CD8-positive, alpha-beta memory T cell (primary cell): ENCODE measurements around the gene BACH2. TPM values are rescaled to one million over a fixed set of nuclear protein-coding genes. Genes with fewer than 3 reads are reported as not detected.
"Not testable (repeated sequence)": the region's sequence is repeated elsewhere in the genome, so short reads cannot be mapped to it uniquely, and the experiment has no call there.

Experiments
- CTCF ChIA-PET: fragments of 350-600 bp; sonication (Branson Sonifier 250); formaldehyde crosslinking; loops from one replicate; lab custom pipeline; 2021; ENCODE audit warnings: antibody characterized with exemption; lab: Charles Lee
- POLR2A ChIA-PET: fragments of 350-600 bp; sonication (Branson Sonifier 250); formaldehyde crosslinking; loops from one replicate; lab custom pipeline; 2021; ENCODE audit warnings: antibody characterized with exemption; lab: Charles Lee
- DNase-seq, 5 donors: peaks; one replicate each; pipeline versions ENCODE4 v3.0.0 to v3.0.0-alpha.2; 2020 to 2022; ENCODE audit warnings: mixed read lengths in 1 of 5
- H3K27ac ChIP-seq: one replicate; pipeline ENCODE4 v1.7.0; 2013; ENCODE audit warnings: low read depth, mild to moderate bottlenecking, low read length, moderate library complexity
- H3K27me3 ChIP-seq: 2 replicates; pipeline ENCODE4 v1.7.0; 2013; ENCODE audit warnings: low read length, mild to moderate bottlenecking; ENCODE audit not compliant: insufficient read depth, poor library complexity, severe bottlenecking
- H3K36me3 ChIP-seq: 2 replicates; pipeline ENCODE4 v1.7.0; 2013; ENCODE audit warnings: mild to moderate bottlenecking, low read length, moderate library complexity; ENCODE audit not compliant: insufficient read depth
- H3K4me1 ChIP-seq: 2 replicates; pipeline ENCODE4 v1.7.0; 2013; ENCODE audit warnings: mild to moderate bottlenecking, low read length, moderate library complexity; ENCODE audit not compliant: insufficient read depth
- H3K4me3 ChIP-seq: 2 replicates; pipeline ENCODE4 v1.7.0; 2013; ENCODE audit warnings: mild to moderate bottlenecking, low read length
- H3K9me3 ChIP-seq: 2 replicates; pipeline ENCODE4 v1.7.0; 2013; ENCODE audit warnings: mild to moderate bottlenecking, low read length
- H3K27ac Mint-ChIP-seq, 8 donors: one replicate each; pipeline ENCODE4 v1.8.0; 2020 to 2021; ENCODE audit warnings: mixed read lengths in 8 of 8, mild to moderate bottlenecking in 6 of 8, inconsistent platforms in 3 of 8, moderate library complexity in 3 of 8
- H3K27me3 Mint-ChIP-seq, 2 donors: one replicate each; pipeline ENCODE4 v1.8.0; 2020 to 2021; ENCODE audit warnings: mixed read lengths in 2 of 2, mild to moderate bottlenecking in 1 of 2, moderate library complexity in 1 of 2
- H3K36me3 Mint-ChIP-seq, 3 donors: one replicate each; pipeline ENCODE4 v1.8.0; 2020 to 2021; ENCODE audit warnings: mixed read lengths in 3 of 3, inconsistent platforms in 1 of 3, mild to moderate bottlenecking in 1 of 3
- H3K4me1 Mint-ChIP-seq, 3 donors: one replicate each; pipeline ENCODE4 v1.8.0; 2020 to 2021; ENCODE audit warnings: mixed read lengths in 3 of 3, inconsistent platforms in 1 of 3, mild to moderate bottlenecking in 1 of 3
- H3K4me3 Mint-ChIP-seq, 7 donors: one replicate each; pipeline ENCODE4 v1.8.0; 2020 to 2021; ENCODE audit warnings: mixed read lengths in 7 of 7, mild to moderate bottlenecking in 6 of 7, moderate library complexity in 4 of 7, inconsistent platforms in 2 of 7
- H3K9me3 Mint-ChIP-seq, 5 donors: one replicate each; pipeline ENCODE4 v1.8.0; 2020 to 2022; ENCODE audit warnings: mixed read lengths in 5 of 5, mild to moderate bottlenecking in 3 of 5, moderate library complexity in 2 of 5, inconsistent platforms in 1 of 5
- polyA plus RNA-seq: library from polyadenylated mRNA; unstranded; fragments of 300-500 nt; fragmentation: Illumina TruSeq; gene quantifications from one replicate; pipeline ENCODE4 v1.2.3, GENCODE V29; 2021
- total RNA-seq, 2 experiments: library from RNA; stranded (reverse); gene quantifications; one replicate each; pipeline ENCODE4 v1.2.3, GENCODE V29; 2021

Gene BACH2
- total and polyA plus RNA-seq, 3 experiments from 2014 or later = 7.4 to 41.8 (median 39.9) TPM

- Mint-ChIP-seq H3K9me3 (no peaks in the 10 kb centered on the region), H3K4me1 (peaks cover 10 to 19% (median 12%) of the 10 kb centered on the region in 3 donors), H3K4me3 (no peak overlapping the region), H3K27ac (peak overlapping the region in 1 of 8 donors; percentile 5), H3K36me3 (peaks cover 0 to 18% (median 3%) of the 10 kb centered on the region in 3 donors), H3K27me3 (no peaks in the 10 kb centered on the region)
- DNase-seq = no peak
- H3K27ac ChIP-seq = no peak overlapping the region
- no peaks in the 10 kb centered on the region for H3K4me1 ChIP-seq
- ChIA-PET CTCF (interaction anchor here (1.3 kb wide), 1 partner anchor 504 kb away, joined by 3 read pairs; no protein-coding TSS in a partner anchor), POLR2A (no interaction called here)
- no peaks in the 10 kb centered on the region for H3K9me3 ChIP-seq
- no peaks in the 10 kb centered on the region for H3K36me3 ChIP-seq
- no peak overlapping the region for H3K4me3 ChIP-seq
- H3K27me3 ChIP-seq = no peaks in the 10 kb centered on the region
These were observed 321.3 kb downstream of the BACH2 start for GRCh38 chr6:89975366-89975765.

DNA sequence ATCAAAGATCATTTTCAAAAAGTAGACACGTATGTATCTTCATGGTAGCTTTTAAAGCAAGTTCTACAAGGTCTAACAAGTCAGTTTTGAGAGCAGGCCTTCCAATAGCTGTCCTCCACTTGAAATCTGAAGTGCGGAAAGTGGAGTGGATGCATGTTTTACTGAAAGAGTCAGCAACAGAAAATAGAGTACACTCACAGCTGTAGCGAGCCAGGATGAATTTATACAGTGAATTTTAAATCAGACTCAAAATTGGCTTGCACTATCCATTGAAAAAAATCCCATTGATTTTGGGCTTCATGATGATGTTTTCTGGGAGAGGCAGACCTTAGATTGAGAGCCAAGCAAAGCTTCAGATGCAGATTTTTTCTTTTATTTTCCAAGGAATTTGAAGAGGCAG is 321.8 kb downstream of the BACH2 start:
- Mint-ChIP-seq H3K4me1 (peaks cover 8 to 16% (median 9%) of the 10 kb centered on the region in 3 donors), H3K4me3 (no peak overlapping the region), H3K27ac (no peak overlapping the region), H3K36me3 (peaks cover 0 to 18% (median 3%) of the 10 kb centered on the region in 3 donors), H3K9me3 (no peaks in the 10 kb centered on the region), H3K27me3 (no peaks in the 10 kb centered on the region)
- Histone ChIP-seq H3K36me3 (no peaks in the 10 kb centered on the region), H3K27ac (no peak overlapping the region), H3K27me3 (no peaks in the 10 kb centered on the region), H3K4me3 (no peak overlapping the region), H3K4me1 (no peaks in the 10 kb centered on the region), H3K9me3 (no peaks in the 10 kb centered on the region)
- no peak for DNase-seq
- ChIA-PET CTCF (interaction anchor here (1.3 kb wide), 1 partner anchor 504 kb away, joined by 3 read pairs; no protein-coding TSS in a partner anchor), POLR2A (interaction anchor here (0.5 kb wide), 1 partner anchor 481 kb away, joined by 3 read pairs; no protein-coding TSS in a partner anchor)

- H3K27ac Mint-ChIP-seq = peak overlapping the region in 2 of 8 donors; percentile 24 to 44
- no peaks in the 10 kb centered on the region for H3K36me3 ChIP-seq
- no peak overlapping the region for H3K4me3 Mint-ChIP-seq
- no peaks in the 10 kb centered on the region for H3K27me3 Mint-ChIP-seq
- H3K36me3 Mint-ChIP-seq = peaks cover 0 to 18% (median 4%) of the 10 kb centered on the region in 3 donors
- DNase-seq = no peak
- peaks cover 9 to 16% (median 10%) of the 10 kb centered on the region in 3 donors for H3K4me1 Mint-ChIP-seq
- ChIA-PET POLR2A (no interaction called here), CTCF (interaction anchor here (2.4 to 2.7 kb wide), 2 partner anchors 32 to 507 kb away, joined by 7 to 8 read pairs; no protein-coding TSS in a partner anchor)
- no peaks in the 10 kb centered on the region for H3K27me3 ChIP-seq
- no peaks in the 10 kb centered on the region for H3K9me3 Mint-ChIP-seq
- no peaks in the 10 kb centered on the region for H3K4me1 ChIP-seq
- no peak overlapping the region for H3K4me3 ChIP-seq
- H3K27ac ChIP-seq = no peak overlapping the region
- no peaks in the 10 kb centered on the region for H3K9me3 ChIP-seq
These were observed 324.6 kb downstream of the BACH2 start for GRCh38 chr6:89972025-89972381.

DNA sequence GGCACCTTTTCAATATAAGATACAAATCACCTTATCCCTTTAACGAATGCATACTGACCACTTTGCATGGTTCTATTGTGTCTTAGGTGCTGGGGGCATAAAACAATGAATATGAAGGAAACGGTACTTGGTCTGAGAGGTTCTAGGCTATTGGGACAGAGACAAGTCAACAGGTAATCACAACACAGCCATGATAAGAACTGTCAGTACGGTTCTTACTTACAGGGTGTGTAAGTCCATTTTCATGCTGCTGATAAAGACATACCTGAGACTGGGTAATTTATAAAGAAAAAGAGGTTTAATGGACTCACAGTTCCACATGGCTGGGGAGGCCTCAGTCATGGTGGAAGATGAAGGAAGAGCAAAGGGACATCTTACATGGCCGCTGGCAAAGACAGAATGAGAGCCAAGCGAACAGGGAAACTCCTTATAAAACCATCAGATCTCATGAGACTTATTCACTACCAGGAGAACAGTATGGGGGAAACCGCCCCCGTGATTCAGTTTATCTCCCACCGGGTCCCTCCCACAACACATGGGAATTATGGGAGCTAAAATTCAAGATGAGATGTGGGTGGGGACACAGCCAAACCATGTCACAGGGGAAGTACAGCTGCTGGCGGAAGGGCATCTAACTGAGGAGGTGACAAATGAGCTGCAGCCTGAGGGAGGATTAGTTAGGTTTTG is 325.2 kb downstream of the BACH2 start:
- CTCF ChIA-PET = interaction anchor here (2.4 to 2.7 kb wide), 2 partner anchors 31 to 508 kb away, joined by 7 to 8 read pairs; no protein-coding TSS in a partner anchor
- H3K4me3 Mint-ChIP-seq, H3K36me3 ChIP-seq, H3K9me3 ChIP-seq, DNase-seq, POLR2A ChIA-PET, H3K4me3 ChIP-seq, H3K9me3 Mint-ChIP-seq, H3K4me1 ChIP-seq, H3K27me3 Mint-ChIP-seq, H3K27me3 ChIP-seq, H3K27ac ChIP-seq: not testable (repeated sequence)
- Mint-ChIP-seq H3K4me1 (peaks cover 8 to 11% (median 10%) of the 10 kb centered on the region in 3 donors), H3K27ac (peak overlapping the region in 2 of 8 donors; percentile 24 to 70), H3K36me3 (peaks cover 0 to 21% (median 4%) of the 10 kb centered on the region in 3 donors)

- Histone ChIP-seq H3K27ac (no peak overlapping the region), H3K27me3 (no peaks in the 10 kb centered on the region), H3K4me3 (no peak overlapping the region), H3K9me3 (no peaks in the 10 kb centered on the region), H3K4me1 (peaks cover 4% of the 10 kb centered on the region), H3K36me3 (no peaks in the 10 kb centered on the region)
- DNase-seq = peak in 2 of 5 donors; percentile 33 to 50
- ChIA-PET POLR2A (no interaction called here), CTCF (interaction anchor here (0.7 to 2.7 kb wide), 6 partner anchors 14 to 573 kb away, joined by 3 to 8 read pairs (median 3); no protein-coding TSS in a partner anchor)
- Mint-ChIP-seq H3K4me3 (no peak overlapping the region), H3K27me3 (peaks cover 0 to 2% of the 10 kb centered on the region in 2 donors), H3K4me1 (peaks cover 3 to 10% (median 4%) of the 10 kb centered on the region in 3 donors), H3K9me3 (no peaks in the 10 kb centered on the region), H3K27ac (no peak overlapping the region), H3K36me3 (peaks cover 0 to 20% (median 4%) of the 10 kb centered on the region in 3 donors)
These were observed 325.9 kb downstream of the BACH2 start for GRCh38 chr6:89970609-89971337.

- Mint-ChIP-seq H3K9me3 (no peaks in the 10 kb centered on the region), H3K27ac (no peak overlapping the region), H3K27me3 (peaks cover 0 to 2% of the 10 kb centered on the region in 2 donors), H3K36me3 (peaks cover 0 to 19% (median 3%) of the 10 kb centered on the region in 3 donors), H3K4me3 (no peak overlapping the region), H3K4me1 (peaks cover 0 to 16% (median 6%) of the 10 kb centered on the region in 3 donors)
- Histone ChIP-seq H3K36me3 (no peaks in the 10 kb centered on the region), H3K27ac (no peak overlapping the region), H3K27me3 (no peaks in the 10 kb centered on the region), H3K4me1 (peaks cover 4% of the 10 kb centered on the region), H3K9me3 (no peaks in the 10 kb centered on the region), H3K4me3 (no peak overlapping the region)
- DNase-seq = no peak
- ChIA-PET POLR2A (no interaction called here), CTCF (interaction anchor here (0.7 to 2.7 kb wide), 6 partner anchors 13 to 572 kb away, joined by 3 to 8 read pairs (median 3); no protein-coding TSS in a partner anchor)
These were observed 326.6 kb downstream of the BACH2 start for GRCh38 chr6:89970072-89970471.

DNA sequence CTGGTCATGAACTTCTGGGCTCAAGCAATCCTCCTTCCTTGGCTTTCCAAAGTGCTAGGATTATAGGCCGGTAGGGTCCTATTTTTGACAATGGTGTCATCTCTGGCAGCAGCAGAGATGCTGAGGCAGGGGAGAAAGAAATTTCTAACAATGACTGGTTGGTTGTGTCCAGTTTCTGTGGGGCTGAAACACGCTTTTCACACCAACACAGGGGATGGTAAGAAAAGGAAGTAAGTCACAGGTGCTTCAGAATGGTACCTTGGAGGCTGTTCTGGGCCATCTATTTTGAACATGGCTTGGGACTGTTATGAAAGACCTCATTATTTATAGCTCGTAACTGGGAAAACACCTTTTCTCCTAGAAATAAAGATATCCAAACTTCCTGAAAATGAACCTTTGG is 329.7 kb downstream of the BACH2 start:
- Histone ChIP-seq H3K36me3 (no peaks in the 10 kb centered on the region), H3K9me3 (no peaks in the 10 kb centered on the region), H3K27me3 (no peaks in the 10 kb centered on the region), H3K4me3 (no peak overlapping the region), H3K4me1 (peaks cover 4% of the 10 kb centered on the region), H3K27ac (no peak overlapping the region)
- H3K4me1 Mint-ChIP-seq = peaks cover 12 to 17% (median 16%) of the 10 kb centered on the region in 3 donors
- H3K27ac Mint-ChIP-seq = peak overlapping the region in 1 of 8 donors; percentile 29
- no peak for DNase-seq
- POLR2A ChIA-PET = no interaction called here
- peaks cover 0 to 2% of the 10 kb centered on the region in 2 donors for H3K27me3 Mint-ChIP-seq
- peaks cover 0 to 17% (median 11%) of the 10 kb centered on the region in 3 donors for H3K36me3 Mint-ChIP-seq
- H3K9me3 Mint-ChIP-seq = no peaks in the 10 kb centered on the region
- H3K4me3 Mint-ChIP-seq = no peak overlapping the region
- CTCF ChIA-PET = interaction anchor here (1.4 to 1.5 kb wide), 2 partner anchors 19 to 26 kb away, joined by 3 to 5 read pairs; no protein-coding TSS in a partner anchor
